NCI-H1417 (cell line): Measurements from ENCODE around the gene RYR2.

ENCODE experiments used
- DNase-seq, 3 experiments: peaks; one replicate each; lab custom pipeline; 2025; lab: John Stamatoyannopoulos, UW

RYR2 gene

GRCh38 chr1:237858992-237859391, 817.0 kb downstream of the RYR2 start:
- DNase-seq, result no peak

GRCh38 chr1:237861944-237862343, 820.0 kb downstream of the RYR2 start:
- no peak for DNase-seq

- no peak for DNase-seq
These were observed 821.2 kb downstream of the RYR2 start for GRCh38 chr1:237863234-237863633.

- DNase-seq, result peak in 2 of 3 experiments; percentile 63 to 84
These were observed 822.6 kb downstream of the RYR2 start for GRCh38 chr1:237864338-237865244.

GRCh38 chr1:237867380-237867888, 825.5 kb downstream of the RYR2 start:
- no peak for DNase-seq

GRCh38 chr1:237868817-237869600, 827.0 kb downstream of the RYR2 start:
- DNase-seq, result no peak

- no peak for DNase-seq
These were observed 831.7 kb downstream of the RYR2 start for GRCh38 chr1:237873487-237874211.

- no peak for DNase-seq
These were observed 833.3 kb downstream of the RYR2 start for GRCh38 chr1:237875291-237875690.

GRCh38 chr1:237877631-237878030, 835.6 kb downstream of the RYR2 start:
- peak in 2 of 3 experiments; percentile 41 to 72 for DNase-seq

- no peak for DNase-seq
These were observed 836.4 kb downstream of the RYR2 start for GRCh38 chr1:237878406-237878805.

GRCh38 chr1:237879195-237879594, 837.2 kb downstream of the RYR2 start:
- no peak for DNase-seq
